ENCODE data around the gene TSPAN14.

TSPAN14 gene

DNA sequence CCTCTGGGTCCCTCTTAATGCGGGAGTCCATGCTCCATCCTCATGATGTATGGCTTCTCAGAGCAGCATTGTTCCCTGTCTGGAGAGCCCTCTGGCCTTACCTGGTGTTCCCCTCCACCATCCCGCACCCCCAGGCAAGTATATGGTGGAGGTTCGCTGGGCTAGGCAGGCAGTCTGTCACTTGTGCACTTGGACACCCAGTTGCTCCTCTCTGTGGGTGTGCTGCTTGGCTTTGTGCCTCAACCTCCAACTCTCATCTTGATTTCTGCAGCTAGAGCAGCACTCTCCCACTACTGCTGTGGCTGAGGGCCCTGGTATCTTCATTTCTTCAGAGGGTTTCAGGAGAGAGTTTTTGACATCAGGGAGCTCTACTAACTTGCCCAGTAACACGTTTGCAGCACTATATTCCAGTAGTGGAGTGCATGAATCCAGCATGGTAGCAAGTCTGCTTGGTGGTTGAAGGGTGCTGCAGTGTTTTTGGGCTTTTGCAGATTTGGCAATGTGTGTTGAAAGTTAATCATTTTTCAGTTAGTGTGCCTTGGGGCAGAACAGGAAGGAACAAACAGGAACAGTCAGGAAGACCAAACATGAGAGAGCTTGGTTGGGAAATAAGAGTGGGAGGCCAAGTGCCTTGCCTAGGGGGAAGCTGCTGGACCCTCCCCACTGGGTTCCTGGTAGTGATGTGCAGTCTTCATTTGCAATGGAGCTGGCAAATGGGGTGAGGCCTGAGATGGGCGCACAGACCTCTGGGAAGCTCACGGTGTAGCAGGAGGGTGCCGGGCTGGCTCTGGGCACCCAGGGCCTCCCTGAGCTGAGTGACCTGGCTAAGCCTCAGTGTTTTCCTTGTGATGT, 37.4 kb downstream of the TSPAN14 start:
- no peak for DNase-seq

DNA sequence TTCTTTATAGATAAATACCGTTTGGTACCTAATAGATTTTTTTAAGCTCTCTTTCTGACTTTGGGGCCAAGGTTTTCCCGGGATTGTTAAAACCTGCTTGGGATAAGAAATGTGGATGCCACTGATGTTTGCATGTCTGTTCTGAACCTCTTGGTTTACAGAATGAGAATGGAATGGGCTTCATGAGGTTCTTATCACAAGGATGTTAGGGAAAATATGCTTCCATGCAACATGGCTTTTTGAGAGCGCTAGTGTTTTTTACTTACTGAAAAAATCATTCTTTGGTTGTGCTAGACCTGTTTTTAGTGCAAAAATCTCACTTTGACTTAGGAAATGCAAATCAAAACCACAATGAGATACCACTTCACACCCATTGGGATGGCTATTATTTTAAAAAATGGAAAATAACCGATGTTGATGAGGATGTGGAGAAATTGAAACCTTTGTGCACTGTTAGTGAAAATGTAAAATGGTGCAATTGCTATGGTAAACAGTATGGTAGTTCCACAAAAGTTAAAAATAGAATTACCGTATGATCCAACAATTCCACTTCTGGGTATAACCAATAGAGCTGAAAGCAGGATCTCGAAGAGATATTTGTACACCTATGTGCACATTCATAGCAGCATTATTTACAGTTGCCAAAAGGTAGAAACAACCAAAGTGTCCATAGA, 38.9 kb downstream of the TSPAN14 start:
- no peak for DNase-seq

DNA sequence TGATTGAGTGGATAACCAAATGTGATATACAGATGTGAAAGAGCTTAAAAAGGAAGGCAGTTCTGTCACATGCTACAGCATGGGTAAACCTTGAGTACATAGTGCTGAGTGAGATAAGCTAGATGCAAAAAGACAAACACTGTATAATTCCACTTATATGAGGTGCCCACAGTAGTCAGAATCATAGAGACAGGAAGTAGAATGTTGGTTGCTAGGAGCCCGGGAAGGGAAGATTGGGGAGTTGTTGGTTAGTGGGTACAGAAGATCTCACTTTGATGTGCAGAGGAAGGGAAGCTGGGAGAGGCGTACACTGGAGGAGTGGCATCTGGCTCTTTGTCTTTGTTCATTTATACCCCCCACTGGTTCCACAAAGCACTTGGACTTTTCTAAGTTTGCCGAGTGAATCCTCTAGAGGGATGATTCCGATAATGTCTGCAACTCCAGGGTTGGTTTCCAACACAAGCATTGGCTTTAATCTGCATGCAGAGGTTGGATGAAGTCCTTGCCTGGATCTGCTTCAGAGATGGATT, 39.5 kb downstream of the TSPAN14 start:
- no peak for DNase-seq

DNA sequence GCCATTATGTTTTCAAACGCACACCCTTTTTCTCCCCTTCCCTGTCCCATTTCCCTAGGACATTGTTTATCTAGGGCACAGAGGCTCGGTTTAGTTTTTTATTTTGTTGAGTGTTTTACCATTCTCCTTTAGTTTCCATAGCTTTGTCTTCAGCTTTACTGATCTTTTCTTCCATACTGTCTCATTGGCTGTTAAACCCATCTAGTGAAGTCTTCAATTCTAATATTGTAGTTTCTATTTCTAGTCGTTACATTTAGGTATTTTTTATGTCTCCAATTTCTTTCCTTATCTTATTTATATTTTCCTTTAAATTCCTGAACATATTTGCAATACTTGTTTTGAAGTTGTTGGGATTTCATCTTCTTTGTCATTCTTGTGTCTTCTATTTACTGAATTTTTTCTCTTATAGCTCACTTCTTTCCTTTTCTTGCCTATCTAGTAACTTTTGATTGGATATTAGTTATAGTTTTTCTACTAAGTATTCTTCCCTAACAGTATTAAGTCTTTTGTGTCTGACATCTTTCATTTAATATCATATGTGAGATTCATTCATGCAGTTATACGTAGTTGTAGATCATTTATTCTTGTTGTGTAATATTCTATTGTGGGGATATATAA, 42.6 kb downstream of the TSPAN14 start:
- no peak for DNase-seq

DNA sequence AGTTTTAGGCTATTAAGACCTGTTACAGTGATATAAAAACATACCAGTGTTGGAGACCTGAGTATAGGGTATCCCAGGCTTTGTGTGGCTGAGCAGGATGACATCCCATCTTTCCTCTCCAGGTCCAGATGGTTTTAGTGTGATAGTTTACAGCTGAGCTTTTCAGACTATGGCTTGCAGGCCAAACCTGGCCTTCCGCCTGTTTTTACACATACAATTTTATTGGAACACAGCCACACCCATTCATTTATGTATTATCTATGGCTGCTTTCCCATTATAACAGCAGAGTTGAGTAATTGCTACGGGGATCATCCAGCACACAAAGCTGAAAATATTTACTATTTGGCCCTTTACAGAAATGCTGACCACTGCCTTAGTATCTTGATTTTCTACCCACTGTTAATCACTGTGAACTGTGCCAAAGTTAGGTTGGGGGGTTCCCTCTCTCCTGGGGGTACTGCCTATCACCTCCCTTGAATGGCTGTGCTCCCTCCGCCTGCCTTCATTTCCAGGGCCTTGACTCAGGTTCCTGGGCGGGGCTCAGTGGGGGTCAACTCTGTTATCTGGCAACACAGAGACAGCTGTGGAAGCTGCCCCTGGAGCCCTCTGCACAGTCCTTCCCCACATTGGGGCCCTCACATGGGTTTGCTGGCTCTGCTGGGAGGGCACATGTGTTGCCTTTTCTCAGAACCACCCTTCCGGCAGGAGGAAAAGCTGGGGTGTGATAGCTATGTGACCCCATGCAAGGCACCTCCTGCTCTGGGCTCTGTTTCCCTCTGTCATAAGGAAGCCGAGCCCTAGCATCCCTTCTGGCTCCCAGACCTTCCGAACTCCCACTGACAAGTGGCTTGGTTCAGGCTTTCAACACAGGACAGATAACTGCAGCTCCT, 43.3 kb downstream of the TSPAN14 start:
- DNase-seq = peak in 1 of 2 experiments; percentile 38

DNA sequence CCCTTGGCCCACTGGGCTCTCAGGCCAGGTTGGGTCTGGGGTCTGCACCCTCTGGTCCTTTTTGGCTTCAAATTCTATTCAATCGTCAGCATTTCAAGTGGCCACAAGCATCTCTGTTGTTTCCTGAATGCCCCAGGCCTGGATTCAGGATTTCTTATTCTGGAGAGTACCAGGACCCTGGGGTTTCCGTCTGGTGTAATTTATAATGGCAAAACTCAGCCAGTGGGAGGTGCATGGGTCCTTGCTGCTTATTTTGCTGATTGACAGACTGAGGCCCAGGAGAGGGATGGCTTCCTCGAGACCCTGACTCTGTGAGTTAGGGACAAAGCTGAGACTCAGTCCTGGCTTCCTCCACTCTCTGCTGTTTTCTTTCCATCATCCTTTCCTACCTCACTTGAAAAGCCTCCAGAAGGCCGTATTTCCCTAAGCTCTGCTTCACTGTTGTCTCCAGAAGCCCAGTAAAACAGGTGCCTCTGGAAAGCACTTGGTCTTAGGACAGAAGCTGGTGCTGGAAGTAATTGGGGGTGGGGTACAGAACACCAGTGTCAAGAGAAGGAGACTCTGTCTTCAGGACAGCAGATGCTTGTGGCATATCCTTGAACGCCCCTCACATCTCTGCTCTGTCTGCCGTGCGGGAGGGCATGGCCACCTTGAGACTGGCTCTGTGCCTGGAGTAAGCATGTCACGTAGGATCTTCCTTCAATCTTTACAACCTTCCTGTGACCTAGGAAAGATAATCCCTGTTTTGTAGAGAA, 44.1 kb downstream of the TSPAN14 start:
- DNase-seq = peak in 1 of 2 experiments; percentile 56

DNA sequence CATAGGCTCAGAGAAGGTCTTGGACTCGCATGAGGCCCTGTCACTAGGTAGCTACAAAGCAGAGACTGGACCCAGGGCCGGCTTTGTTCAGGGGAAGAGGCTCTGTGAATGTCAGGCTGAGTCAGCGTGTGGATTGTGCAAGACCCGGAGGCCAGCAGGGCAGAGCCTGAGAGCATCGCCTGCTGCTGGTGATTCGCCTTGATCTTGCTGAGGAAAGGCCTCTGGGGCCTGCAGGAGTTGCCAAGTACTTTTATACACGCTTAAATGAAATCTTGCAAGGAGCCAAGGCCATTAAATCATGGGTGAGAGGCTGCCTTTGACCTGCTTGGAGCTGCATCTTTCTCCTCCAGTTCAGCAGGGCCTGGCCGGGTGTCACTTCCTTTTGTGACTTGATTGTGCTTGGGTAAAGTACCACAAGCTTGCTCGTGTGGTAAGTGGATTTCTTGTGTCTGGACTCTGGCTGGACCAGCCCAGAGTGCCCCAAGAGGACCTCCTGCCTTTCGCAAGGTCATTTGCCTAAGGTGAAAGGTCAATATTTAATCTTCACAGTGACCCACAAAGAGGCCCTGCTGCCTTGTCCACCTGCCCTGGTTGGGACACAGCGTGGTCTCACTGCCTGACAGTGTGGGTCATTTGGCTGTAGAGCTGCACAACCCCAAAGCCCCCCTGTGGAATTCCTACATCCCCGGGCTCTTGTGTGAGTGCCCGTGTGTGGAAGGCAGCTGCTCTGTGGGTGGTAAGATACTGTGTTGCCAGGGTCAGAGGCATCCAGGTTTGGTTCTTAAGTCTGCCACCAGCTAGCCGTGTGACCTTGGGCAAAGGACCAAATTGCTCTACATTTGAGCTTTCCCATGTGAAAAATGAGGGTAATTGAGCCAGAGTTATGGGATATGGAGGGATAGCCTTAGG, 45.0 kb downstream of the TSPAN14 start:
- peak; percentile 83 to 85 for DNase-seq

DNA sequence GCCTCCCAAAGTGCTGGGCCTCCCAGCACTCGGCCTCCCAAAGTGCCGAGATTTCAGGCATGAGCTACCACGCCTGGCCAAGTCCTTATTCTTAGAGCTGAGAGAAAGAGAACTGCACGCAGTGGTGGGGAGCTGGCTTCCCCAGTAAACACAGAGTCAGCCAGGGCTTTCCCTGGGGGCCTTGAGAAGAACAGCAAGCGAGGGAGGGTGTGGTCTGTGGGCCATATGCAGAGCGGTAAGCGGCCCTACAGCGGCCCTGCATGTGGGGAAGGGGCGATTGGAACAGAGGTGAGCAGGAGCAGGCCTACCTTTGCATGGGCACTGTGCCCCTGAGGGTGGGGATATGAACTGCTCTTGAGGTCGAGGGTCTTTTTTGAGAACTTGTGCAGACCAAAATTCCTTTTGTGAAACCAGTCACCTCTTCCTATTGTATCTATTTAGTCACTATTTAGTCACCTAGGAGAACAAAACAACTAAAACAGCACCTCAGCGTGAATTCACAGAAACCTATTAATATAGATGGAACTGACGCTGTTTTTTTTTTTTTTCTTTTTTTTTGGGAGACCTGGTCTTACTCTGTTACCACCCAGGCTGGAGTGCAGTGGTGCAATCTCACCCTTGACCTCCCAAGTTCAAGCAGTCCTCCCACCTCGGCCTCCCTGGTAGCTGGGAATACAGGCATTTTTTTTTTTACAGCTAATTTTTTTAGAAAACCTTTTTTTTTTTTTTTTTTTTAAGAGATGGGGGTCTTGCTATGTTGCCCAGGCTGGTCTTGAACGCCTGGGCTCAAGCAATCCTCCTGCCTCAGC, 46.7 kb downstream of the TSPAN14 start:
- peak; percentile 66 to 75 for DNase-seq

DNA sequence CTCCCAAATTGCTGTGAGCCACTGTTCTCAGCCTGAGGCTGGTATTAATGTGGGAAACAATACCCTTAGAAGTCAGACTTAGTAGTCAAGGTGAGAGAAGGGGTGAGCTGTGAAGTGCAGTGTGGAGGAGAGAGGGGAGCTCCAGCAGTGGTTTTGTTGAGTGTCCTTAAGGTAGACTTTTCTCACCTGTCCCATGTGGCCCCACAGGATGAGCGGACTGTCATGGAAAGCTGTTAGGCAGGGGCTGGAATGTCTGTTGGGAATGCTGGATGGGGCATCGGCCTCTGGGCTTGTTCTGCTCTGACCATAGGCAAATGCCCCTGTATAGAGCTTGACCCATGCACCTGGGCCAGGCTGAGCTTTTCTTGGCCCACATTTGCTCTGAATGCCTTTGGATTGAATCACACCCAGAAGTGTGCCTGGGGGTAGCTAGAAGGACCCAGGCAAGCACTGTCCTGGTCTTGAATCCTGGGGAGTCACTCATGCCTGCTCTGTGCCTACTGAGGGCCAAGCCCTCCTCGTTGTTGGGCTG, 47.3 kb downstream of the TSPAN14 start:
- DNase-seq = no peak

DNA sequence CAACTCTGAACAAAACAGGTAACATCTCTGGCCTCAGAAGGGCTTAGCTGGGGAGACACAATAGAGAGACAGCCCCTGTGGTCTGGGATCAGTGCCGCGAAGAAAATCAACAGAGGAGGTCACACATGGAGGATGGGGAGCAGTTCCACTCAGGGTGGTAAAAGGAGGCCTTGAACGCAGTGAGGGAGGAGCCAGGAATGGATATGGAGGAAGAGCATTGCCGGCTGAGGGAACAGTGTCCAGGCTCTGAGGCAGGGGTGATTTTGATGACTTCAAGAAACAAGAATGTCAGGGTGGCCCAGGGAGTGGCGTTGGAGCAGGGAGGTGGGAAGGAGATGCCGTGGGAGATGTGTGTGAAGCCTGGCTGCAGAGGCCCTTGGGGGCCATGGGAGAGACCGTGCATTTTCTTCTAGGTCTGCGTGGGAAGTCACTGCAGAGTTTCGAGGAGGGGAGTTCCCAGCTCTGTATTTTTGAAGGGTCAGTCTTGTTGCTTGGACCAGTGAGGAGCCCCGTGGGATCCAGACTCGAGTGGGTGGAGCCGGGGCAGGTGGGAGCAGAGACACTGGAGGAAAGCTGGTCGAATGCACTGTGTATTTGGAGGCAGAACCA, 47.9 kb downstream of the TSPAN14 start:
- no peak for DNase-seq

DNA sequence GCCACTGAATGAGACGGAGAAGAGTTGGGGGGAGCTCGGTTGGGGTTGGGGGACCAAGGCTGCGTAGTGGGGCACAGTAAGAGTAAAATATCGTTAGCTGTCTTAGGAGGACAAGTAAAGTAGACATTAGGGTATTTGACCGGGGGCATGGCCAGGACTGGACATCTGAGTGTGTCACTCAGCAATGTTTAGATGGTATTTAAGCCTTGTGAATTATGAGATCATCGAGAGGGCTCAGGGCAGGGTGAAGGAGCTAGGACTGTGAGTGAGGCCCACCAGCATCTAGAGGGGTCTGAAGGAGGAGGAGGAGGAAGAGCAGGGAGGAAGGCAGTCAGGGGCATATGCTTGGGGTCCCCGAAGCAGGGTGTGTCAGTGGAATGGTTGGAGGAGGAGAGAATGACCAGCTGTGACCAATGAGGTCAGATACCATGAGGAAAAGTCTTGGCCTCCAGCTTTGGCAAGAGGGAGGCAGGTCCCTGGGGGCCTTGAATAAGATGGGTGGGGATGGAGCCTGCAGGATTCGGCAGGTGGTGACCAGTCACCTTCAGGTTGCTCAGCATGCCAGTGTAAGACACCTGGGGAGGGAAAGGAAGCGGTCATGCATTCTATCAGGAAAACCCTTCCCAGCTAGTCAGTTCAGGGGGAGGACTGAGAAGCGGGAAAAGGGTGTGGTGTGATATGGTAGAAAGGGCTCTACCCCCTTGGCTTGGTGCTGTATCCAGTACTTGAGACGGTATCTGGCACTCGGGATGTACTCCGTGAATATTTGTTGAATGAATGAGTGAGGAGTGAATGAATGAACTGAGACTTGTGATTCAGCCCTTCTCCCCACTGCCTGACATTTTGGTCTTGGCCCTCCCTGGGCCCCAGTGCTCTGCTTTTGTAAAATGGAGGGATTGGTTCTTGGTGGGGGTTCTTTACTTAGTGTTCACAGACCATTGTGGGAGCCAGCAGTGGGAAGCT, 48.8 kb downstream of the TSPAN14 start:
- no peak for DNase-seq

DNA sequence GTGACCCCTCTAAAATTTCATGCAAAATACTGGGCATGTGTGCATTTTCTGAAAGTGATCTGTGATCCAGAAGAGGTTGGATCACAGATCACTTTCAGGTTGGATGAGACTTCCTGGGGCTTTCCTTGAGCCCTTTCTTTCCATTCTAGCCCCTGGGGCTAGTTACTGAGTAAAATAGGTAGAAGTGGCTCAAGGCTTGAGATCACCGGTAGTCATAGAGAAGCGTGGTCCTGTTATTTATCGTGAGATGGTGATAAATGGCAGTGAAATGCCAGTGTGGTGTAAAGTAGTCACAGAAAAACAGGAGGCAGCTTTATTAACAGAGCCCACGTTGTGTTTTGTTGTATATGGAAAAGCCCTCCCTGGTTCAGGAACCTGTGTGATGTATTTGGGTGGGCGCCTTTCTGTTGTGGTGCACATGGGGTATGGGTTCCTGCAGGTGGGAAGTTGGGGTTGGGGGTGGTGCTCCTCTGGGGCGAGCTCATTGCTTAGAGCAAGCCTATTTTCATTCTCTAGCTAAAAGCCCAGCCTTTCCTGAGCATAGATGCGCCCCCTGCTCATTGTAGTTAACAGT, 49.6 kb downstream of the TSPAN14 start:
- no peak for DNase-seq

DNA sequence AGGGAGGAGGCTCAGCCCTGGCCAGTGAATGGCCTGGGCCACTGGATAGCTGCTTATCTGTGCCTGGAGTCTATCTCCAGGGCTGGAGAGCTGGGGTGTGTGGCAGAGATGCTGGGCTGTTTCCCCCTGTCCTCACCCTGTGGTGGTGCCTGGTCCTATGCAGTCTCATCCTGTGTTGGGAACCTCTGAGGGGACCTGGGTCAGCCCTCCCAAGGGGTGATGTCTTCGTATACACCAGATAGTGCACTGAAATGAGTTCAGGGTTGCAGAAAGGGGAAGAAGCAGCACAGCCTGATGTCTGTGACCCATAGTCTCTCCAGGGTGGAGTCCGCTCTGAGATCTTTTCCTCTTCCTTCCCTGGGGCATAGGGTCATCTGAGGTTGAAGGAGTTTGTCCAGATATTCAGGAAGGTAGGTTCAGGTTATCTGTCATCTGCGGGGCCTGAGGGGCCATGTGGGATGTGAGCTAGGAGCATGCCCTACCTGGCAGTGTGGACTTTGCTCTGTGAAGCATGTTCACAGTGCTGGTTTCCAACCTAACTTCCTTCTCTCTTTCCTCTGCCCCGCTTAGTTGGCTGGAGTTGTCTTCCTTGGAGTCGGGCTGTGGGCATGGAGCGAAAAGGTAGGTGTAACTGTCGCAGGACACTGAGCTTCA, 50.2 kb downstream of the TSPAN14 start:
- DNase-seq = no peak

DNA sequence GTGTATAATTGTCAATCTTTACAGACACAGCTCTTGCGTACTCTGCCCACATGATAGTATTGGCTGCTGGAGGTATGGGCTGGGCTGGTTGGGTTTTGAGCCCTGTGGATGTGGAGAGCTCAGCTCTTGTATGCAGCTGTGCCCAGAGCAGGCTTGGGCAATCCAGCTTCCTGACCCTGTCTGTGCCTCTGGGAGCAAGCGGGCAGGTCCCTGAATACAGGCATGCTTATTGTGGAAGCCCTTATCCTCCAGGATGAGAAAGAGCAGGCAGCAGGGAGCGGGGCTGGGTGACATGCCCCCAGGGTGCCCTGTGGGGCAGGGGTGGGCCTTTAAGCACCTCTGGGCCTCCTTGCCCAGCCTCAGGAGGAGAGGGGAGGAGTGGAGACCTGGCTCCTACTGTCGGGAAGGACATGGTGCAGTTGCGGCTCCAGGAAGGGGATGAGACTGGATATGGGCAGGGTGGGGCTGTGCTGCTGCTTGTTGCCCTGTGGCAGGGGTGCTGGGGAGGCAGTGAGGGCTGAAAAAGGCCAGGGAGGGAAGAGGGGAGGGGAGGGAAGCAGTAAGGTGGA, 50.9 kb downstream of the TSPAN14 start:
- no peak for DNase-seq

DNA sequence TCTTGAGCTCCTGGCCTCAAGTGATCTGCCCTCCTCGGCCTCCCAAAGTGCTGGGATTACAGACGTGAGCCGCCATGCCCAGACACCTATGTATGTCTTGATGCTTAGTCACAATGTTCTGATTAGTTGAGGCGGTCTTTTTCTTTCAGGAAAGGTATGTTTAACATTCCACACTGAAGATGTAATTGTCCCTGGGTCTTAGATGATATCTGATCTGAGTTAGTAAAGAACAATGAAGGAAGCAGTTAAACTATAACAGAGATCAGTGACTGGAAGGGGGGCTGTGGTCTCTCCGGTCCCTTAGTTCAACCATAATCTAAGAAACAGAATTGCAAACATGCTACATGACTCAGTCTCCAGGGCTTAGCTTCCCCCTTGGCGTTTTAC, 52.1 kb downstream of the TSPAN14 start:
- DNase-seq = no peak

DNA sequence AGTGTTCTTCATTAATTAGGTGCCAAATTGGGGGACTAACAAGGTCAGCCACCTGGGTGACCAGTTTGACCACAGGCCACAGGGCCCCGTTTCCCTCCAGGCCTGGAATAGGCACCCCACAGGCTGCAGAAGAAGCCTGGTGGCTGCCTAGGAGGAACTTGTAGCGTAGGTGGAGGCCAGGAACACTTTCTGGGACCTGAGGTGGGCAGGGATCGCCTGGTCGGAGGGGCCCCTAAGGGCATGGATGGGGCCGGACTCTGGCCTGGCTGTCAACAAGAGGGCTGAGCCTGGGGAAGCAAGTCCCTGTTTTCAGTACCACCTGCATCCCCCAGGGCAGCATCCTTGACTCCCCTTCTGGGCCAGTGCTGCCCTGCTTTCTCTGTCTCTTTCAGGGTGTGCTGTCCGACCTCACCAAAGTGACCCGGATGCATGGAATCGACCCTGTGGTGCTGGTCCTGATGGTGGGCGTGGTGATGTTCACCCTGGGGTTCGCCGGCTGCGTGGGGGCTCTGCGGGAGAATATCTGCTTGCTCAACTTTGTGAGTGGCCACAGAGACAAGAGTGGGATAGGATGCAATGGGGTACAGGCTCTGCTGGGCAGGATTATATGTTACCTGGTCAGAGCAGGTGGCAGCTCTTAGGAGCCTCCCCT, 52.9 kb downstream of the TSPAN14 start:
- no peak for DNase-seq

Measured in activated T-cell treated with anti-CD3 and anti-CD28 coated beads, Interleukin-2, amount 50 U/mL, for 48 hours (primary cell).